ENCODE data around the gene GPC5. TPM values are rescaled to one million over a fixed set of nuclear protein-coding genes. Genes with fewer than 3 reads are reported as not detected.

GPC5 gene
- total and polyA plus RNA-seq, 2 donors (not counting 3 experiments of a cell fraction or from before 2014, with no cell fraction given), result 0.59 to 0.97 TPM

DNA sequence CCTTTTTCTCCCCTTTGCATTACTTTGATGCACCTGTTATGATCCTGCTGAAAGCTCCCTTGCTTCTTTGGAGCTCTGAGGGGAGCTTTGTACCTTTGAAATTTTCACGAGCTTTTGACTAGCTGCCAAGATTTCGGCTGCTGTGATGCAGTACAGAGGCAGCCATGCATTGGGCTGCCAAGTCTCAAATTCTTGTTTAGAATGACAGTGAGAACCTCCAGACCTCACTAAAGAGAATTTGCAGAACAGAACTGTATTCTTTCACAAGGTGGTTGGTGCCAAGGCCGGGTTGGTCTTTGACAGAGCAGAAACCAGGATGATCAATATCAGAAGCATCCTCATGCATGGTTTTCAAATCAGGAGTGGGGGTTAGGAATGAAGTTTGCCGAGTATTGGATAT is 414.8 kb downstream of the GPC5 start:
- BruUV-seq (replicated peaks), result no TSS peak
- ChIA-PET CTCF (no interaction called here), POLR2A (no interaction called here)
- H3K36me3 ChIP-seq (ENCODE audit: control insufficient read depth in 2 of 2, extremely low read depth in 1 of 2, insufficient read depth in 2 of 2, low read length in 2 of 2), result no peaks in the 10 kb centered on the region
- no peak overlapping the region for H3K9ac ChIP-seq (replicated peaks; ENCODE audit: extremely low read depth, insufficient read depth, low read length)
- H3K4me2 ChIP-seq (ENCODE audit: insufficient read depth, low read length), result no peak overlapping the region
- H3K9me3 ChIP-seq (replicated peaks; ENCODE audit: control insufficient read depth, insufficient read depth, low read length), result no peaks in the 10 kb centered on the region
- no peaks in the 10 kb centered on the region for H3K4me1 ChIP-seq (ENCODE audit: control insufficient read depth, extremely low read depth, insufficient read depth, low read length)
- no peak overlapping the region for H2AFZ ChIP-seq (ENCODE audit: low read depth, low read length)
- no peaks in the 10 kb centered on the region for H3K9me1 ChIP-seq (replicated peaks; ENCODE audit: control insufficient read depth, extremely low read depth, insufficient read depth, low read length)
- H3K79me2 ChIP-seq (ENCODE audit: control insufficient read depth, insufficient read depth, low read length), result no peaks in the 10 kb centered on the region
- no peaks in the 10 kb centered on the region for H3K27me3 ChIP-seq (ENCODE audit: control insufficient read depth in 2 of 2, insufficient read depth in 2 of 2, low read length in 2 of 2)
- intact Hi-C loops (cut with micrococcal nuclease) (no loop called here), dilution Hi-C loops (cut with MboI; ENCODE audit: extremely low pct_ligation_motif_present, low sequenced_read_pairs) (no loop called here)
- no peak overlapping the region for H3K4me3 ChIP-seq (replicated peaks in 1 of 3; ENCODE audit: insufficient read depth in 1 of 3, low read depth in 1 of 3, low read length in 3 of 3)
- FAIRE-seq (no peak), DNase-seq (ENCODE audit: low read depth, low spot score) (no peak)
- no peak overlapping the region for H3K27ac ChIP-seq (ENCODE audit: insufficient read depth, low read depth, low read length)
- no peaks in the 10 kb centered on the region for H4K20me1 ChIP-seq (replicated peaks; ENCODE audit: control insufficient read depth, extremely low read depth, insufficient read depth, low read length)
- TF ChIP-seq, protein P1, sequence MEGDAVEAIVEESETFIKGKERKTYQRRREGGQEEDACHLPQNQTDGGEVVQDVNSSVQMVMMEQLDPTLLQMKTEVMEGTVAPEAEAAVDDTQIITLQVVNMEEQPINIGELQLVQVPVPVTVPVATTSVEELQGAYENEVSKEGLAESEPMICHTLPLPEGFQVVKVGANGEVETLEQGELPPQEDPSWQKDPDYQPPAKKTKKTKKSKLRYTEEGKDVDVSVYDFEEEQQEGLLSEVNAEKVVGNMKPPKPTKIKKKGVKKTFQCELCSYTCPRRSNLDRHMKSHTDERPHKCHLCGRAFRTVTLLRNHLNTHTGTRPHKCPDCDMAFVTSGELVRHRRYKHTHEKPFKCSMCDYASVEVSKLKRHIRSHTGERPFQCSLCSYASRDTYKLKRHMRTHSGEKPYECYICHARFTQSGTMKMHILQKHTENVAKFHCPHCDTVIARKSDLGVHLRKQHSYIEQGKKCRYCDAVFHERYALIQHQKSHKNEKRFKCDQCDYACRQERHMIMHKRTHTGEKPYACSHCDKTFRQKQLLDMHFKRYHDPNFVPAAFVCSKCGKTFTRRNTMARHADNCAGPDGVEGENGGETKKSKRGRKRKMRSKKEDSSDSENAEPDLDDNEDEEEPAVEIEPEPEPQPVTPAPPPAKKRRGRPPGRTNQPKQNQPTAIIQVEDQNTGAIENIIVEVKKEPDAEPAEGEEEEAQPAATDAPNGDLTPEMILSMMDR (IDR thresholded peaks at IDR 0.05; ENCODE audit: extremely low read depth in 1 of 2, insufficient read depth in 1 of 2, low read depth in 1 of 2, low read length in 2 of 2), result no peak
- no peak for TF ChIP-seq GATA2 (IDR thresholded peaks at IDR 0.05; ENCODE audit: insufficient read depth, insufficient read length, low read depth, low read length)
- no peak for TF ChIP-seq POLR2A (IDR thresholded peaks at IDR 0.05; ENCODE audit: low read depth, low read length)
- TF ChIP-seq JUN (IDR thresholded peaks at IDR 0.05; ENCODE audit: borderline replicate concordance, insufficient read depth, insufficient read length, low read depth), result no peak
- no peak for TF ChIP-seq MAX (IDR thresholded peaks at IDR 0.05; ENCODE audit: insufficient read depth, insufficient read length)
- no peak for TF ChIP-seq EZH2 (IDR thresholded peaks at IDR 0.05; ENCODE audit: borderline replicate concordance, low read depth, low read length, severe bottlenecking)
- TF ChIP-seq POLR2AphosphoS5 (IDR thresholded peaks at IDR 0.05; ENCODE audit: insufficient read depth, low read depth, low read length), result no peak
- no peak for TF ChIP-seq FOS (IDR thresholded peaks at IDR 0.05; ENCODE audit: borderline replicate concordance, insufficient read depth, low read length)
- no peak for TF ChIP-seq MYC (IDR thresholded peaks at IDR 0.05; ENCODE audit: low read depth, low read length)

Data from endothelial cell of umbilical vein (primary cell).